Stimulated activated CD4-positive, alpha-beta T cell treated with anti-CD3 and anti-CD28 coated beads, Interleukin-12 subunit alpha, Interleukin-12 subunit beta, amount 100 ng/mL, for 48 hours (primary cell): ENCODE measurements around the gene TSPAN13.

Experiments used
- DNase-seq, 3 donors: peaks; one replicate each; pipeline ENCODE4 v3.0.0-alpha.2; 2020; ENCODE audit warnings: low read depth in 2 of 3, low spot score in 1 of 3

TSPAN13 gene

GRCh38 chr7:16774294-16774693, 20.7 kb downstream of the TSPAN13 start:
- no peak for DNase-seq

- no peak for DNase-seq
Observed at GRCh38 chr7:16774986-16775385, 21.4 kb downstream of the TSPAN13 start.

DNA sequence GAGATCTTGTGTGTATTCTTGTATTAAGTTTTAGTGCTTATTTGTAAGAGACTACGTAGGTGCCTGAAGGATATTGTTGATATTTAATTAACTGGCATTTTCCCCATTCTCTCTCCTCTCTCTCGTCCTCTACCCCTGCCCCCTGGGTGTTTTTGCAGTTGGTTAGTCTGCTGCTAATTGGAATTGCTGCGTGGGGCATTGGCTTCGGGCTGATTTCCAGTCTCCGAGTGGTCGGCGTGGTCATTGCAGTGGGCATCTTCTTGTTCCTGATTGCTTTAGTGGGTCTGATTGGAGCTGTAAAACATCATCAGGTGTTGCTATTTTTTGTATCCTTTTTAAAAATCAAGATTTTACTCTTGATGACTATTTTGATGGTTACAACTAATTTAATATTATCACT, 22.5 kb downstream of the TSPAN13 start:
- DNase-seq, result no peak

- no peak for DNase-seq
Observed at GRCh38 chr7:16778476-16778875, 24.9 kb downstream of the TSPAN13 start.

DNA sequence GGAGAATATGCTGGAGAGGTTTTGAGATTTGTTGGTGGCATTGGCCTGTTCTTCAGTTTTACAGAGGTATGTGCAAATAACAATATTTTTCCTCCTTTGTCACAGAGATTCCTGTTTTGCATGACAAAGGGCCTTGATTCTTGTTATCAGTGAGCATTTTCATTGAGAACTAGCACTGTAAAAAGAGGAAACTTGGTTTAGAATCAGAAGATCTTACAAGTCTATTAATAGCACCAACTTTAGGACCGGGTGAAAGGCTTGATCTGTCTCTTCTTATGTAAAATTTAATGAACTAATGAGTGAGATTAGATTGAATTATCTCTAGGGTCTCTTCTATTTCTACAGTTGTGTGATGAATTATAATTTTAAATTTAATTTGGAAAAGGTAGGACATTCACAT, 25.5 kb downstream of the TSPAN13 start:
- DNase-seq, result no peak

DNA sequence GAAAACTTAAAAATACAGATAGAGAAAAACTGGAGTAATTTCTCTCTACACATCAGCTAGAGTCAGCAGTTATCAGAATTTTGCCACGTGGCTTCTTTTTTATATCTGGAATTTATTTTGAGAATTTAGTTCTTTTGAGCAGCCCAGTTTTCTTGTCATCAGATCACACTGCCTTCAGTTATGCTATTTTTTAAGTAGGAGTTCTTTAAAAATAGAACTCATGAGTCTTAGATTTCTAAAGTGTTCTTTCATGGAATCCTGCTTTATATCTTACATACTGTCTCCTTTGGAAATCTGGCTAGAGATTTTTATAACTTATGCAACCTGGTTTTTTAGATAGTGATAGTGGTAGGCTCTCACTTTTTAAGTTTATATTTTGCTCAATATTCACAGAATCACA, 27.0 kb downstream of the TSPAN13 start:
- DNase-seq, result no peak

GRCh38 chr7:16785321-16785720, 31.8 kb downstream of the TSPAN13 start:
- DNase-seq, result no peak

- DNase-seq, result no peak
Observed at GRCh38 chr7:16785846-16786245, 32.3 kb downstream of the TSPAN13 start.

DNA sequence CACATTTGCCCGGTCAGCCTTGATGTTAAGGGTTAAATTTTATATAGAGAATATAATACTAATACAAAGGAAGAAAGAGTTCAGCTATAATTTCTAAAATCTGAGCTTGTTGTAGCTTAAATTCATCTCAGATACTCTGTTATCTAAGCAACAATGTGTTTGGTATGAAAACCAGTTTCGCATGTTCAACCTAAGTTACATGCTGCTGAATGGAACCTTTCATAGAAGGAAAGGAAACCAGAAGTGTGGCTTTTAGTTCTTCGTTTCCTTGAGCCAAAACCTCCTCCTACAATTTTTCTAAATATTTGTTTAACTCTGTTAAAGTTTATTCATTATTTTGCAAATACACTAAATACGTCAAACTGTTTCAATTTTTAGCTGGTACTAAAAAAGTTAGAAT, 32.7 kb downstream of the TSPAN13 start:
- DNase-seq, result no peak

GRCh38 chr7:16787127-16787526, 33.6 kb downstream of the TSPAN13 start:
- no peak for DNase-seq

GRCh38 chr7:16791071-16791470, 37.5 kb downstream of the TSPAN13 start:
- no peak for DNase-seq

GRCh38 chr7:16791905-16792698, 38.5 kb downstream of the TSPAN13 start:
- no peak for DNase-seq

- DNase-seq, result no peak
Observed at GRCh38 chr7:16794986-16795385, 41.4 kb downstream of the TSPAN13 start.

DNA sequence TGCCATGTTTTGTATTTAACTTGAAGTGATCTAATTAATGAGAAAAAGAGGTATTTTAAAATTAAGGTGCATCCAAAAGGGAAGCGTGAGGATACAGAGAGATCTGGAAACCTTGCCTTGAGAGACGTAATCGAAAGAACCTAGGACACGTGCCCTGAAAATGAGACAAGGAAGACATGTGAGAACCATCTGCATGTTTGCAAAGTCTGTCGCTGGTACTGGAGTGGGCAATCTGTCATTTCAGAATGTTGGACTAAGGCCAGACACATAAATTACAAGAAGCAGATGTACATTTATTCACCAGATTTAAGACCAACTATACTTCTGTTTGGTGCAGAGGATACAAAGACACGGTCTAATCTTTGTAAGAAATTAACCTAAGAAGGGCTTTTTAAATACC, 42.1 kb downstream of the TSPAN13 start:
- DNase-seq, result no peak

- DNase-seq, result peak in 1 of 3 donors; percentile 5
Observed at GRCh38 chr7:16801111-16801542, 47.6 kb downstream of the TSPAN13 start.

DNA sequence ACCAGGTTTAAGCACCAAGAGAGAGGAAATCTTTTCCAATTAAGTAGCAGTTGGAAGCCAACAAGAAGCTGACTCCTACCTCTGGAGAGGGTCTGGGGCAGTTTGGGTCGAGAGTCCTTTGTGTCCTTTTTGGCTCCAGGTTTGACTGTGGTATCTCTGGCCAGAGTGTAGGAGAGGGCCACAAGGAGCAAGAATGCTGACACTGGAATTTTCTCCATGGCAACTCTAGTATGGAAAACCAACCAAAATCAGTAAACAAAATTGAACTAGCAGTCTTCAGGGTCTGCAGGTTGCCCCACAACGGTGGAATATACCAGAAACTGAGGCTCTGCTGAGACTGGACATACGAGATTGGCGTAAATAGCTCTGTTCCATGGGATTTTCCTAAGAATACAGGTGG, 48.0 kb downstream of the TSPAN13 start:
- no peak for DNase-seq

GRCh38 chr7:16803125-16803524, 49.6 kb downstream of the TSPAN13 start:
- DNase-seq, result no peak

DNA sequence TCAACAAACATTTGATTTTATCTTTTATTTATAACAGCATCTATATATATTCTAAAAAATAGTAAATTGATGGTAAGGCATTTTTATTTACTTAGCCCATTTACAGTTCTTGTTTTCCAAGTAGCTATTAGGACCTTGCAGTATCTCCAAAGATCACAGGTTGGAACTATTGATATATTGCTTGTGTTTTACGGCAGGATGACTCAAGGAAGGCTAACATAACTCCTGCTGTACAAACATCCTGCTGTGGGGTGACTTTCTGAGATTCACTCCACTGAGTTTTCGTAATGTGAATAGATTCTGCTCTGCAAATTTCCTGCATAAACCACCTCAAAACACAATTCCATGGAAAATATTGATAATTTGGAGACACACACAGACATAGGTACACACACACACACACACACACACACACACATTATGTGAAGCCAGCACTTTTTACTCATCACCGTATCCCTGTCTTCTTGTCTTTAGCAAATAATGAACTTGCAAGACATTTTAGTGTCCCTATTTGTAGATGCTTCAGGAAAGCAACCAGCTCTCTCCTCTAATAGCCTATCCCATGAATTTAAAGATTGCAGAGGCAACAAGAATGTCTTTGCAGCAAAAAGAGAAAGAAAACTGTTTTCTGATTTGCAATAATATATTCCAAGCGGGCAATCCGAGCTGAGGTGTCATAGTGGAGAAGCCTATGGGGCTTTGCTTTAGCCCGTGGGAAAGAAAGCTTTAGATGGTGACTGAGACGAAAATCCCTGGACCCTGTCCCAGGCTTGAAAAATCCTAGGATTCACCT, 50.5 kb downstream of the TSPAN13 start:
- no peak for DNase-seq

- no peak for DNase-seq
Observed at GRCh38 chr7:16804674-16805439, 51.3 kb downstream of the TSPAN13 start, which contains the start of gene AGR2. AGR2 (minus strand) TSS chr7:16804999; CDS start chr7:16801796, 3,203 bp downstream.

- no peak for DNase-seq
Observed at GRCh38 chr7:16805441-16805840, 51.9 kb downstream of the TSPAN13 start.

GRCh38 chr7:16810112-16810511, 56.6 kb downstream of the TSPAN13 start:
- DNase-seq, result no peak

GRCh38 chr7:16810573-16810972, 57.0 kb downstream of the TSPAN13 start:
- DNase-seq, result no peak
